Measurements from ENCODE around the gene DLST. TPM values are rescaled to one million over a fixed set of nuclear protein-coding genes. Genes with fewer than 3 reads are reported as not detected.

The DLST gene
- total and polyA plus RNA-seq, 12 donors: 42.0 to 205 (median 146) TPM

GRCh38 chr14:74905595-74906142 lies 24.0 kb downstream of the DLST start:
- H3K4me1 ChIP-seq (replicated peaks in 1 of 2): peaks cover 0 to 6% of the 10 kb centered on the region in 2 donors
- 41 to 100% (median 45%) methylated on average over 2 to 14 of the region's 14 CpGs for WGBS, 4 donors
- intact Hi-C loops (cut with DNase I): loop anchor here (5.0 kb wide), 1 partner anchor 43 kb away; no protein-coding TSS in a partner anchor
- H3K27ac ChIP-seq: no peak overlapping the region
- H3K36me3 ChIP-seq (replicated peaks in 1 of 2): peaks cover 0 to 26% of the 10 kb centered on the region in 2 donors
- no peaks in the 10 kb centered on the region for H3K9me3 ChIP-seq (replicated peaks in 1 of 3)
- no peaks in the 10 kb centered on the region for H3K27me3 ChIP-seq
- peak; percentile 69 to 91 (median 77) for DNase-seq
- H3K4me3 ChIP-seq: no peak overlapping the region
- peak; percentile 89 to 96 (median 94) for TF ChIP-seq CTCF (IDR thresholded peaks at IDR 0.05)
- TF ChIP-seq POLR2A (IDR thresholded peaks at IDR 0.05): no peak

- Histone ChIP-seq H3K27ac (peak overlapping the region in 1 of 5 donors; percentile 34), H3K4me1 (replicated peaks in 1 of 2) (peaks cover 0 to 6% of the 10 kb centered on the region in 2 donors), H3K27me3 (no peaks in the 10 kb centered on the region), H3K9me3 (replicated peaks in 1 of 3) (no peaks in the 10 kb centered on the region), H3K36me3 (replicated peaks in 1 of 2) (peaks cover 0 to 13% of the 10 kb centered on the region in 2 donors), H3K4me3 (no peak overlapping the region)
- WGBS, 4 donors: 77 to 94% (median 83%) methylated on average over 7 to 12 of the region's 12 CpGs
- TF ChIP-seq CTCF (IDR thresholded peaks at IDR 0.05): peak in 1 of 6 experiments; percentile 8
- TF ChIP-seq POLR2A (IDR thresholded peaks at IDR 0.05): no peak
- DNase-seq: no peak
- intact Hi-C loops (cut with DNase I): loop anchor here (5.0 kb wide), 1 partner anchor 45 kb away; no protein-coding TSS in a partner anchor
These were observed 25.3 kb downstream of the DLST start for GRCh38 chr14:74906925-74907521.

GRCh38 chr14:74907744-74908143 lies 26.0 kb downstream of the DLST start:
- H3K27ac ChIP-seq: peak overlapping the region in 1 of 5 donors; percentile 34
- H3K36me3 ChIP-seq (replicated peaks in 1 of 2): peaks cover 0 to 6% of the 10 kb centered on the region in 2 donors
- intact Hi-C loops (cut with DNase I): loop anchor here (5.0 kb wide), 1 partner anchor 45 kb away; no protein-coding TSS in a partner anchor
- no peak overlapping the region for H3K4me3 ChIP-seq
- H3K27me3 ChIP-seq: no peaks in the 10 kb centered on the region
- 47 to 61% (median 54%) methylated on average over 6 of the region's 6 CpGs for WGBS, 4 donors
- H3K9me3 ChIP-seq (replicated peaks in 1 of 3): no peaks in the 10 kb centered on the region
- DNase-seq: peak in 1 of 7 donors; percentile 19
- TF ChIP-seq POLR2A (IDR thresholded peaks at IDR 0.05) (no peak), CTCF (IDR thresholded peaks at IDR 0.05) (no peak)
- peaks cover 0 to 6% of the 10 kb centered on the region in 2 donors for H3K4me1 ChIP-seq (replicated peaks in 1 of 2)

GRCh38 chr14:74908861-74909341 lies 27.2 kb downstream of the DLST start:
- Histone ChIP-seq H3K27me3 (no peaks in the 10 kb centered on the region), H3K36me3 (replicated peaks in 1 of 2) (no peaks in the 10 kb centered on the region), H3K4me3 (no peak overlapping the region), H3K9me3 (replicated peaks in 1 of 3) (no peaks in the 10 kb centered on the region), H3K4me1 (replicated peaks in 1 of 2) (peaks cover 0 to 6% of the 10 kb centered on the region in 2 donors), H3K27ac (peak overlapping the region in 1 of 5 donors; percentile 17)
- DNase-seq: no peak
- TF ChIP-seq POLR2A (IDR thresholded peaks at IDR 0.05) (no peak), CTCF (IDR thresholded peaks at IDR 0.05) (no peak)
- intact Hi-C loops (cut with DNase I): loop anchor here (5.0 kb wide), 1 partner anchor 47 kb away; no protein-coding TSS in a partner anchor
- 61 to 76% (median 70%) methylated on average over 7 to 9 of the region's 9 CpGs for WGBS, 4 donors

All from adrenal gland (tissue), 12 donors.